Trophoblast cell (in vitro differentiated cells and primary cell): ENCODE data around the gene SCN2A.

Source experiments
- DNase-seq, 2 donors: peaks; one replicate each; pipeline ENCODE4 v3.0.0-alpha.2; 2016
- H2AFZ ChIP-seq: 2 replicates; pipeline ENCODE4 v1.6.1; 2013; ENCODE audit warnings: low read length, moderate library complexity, mild to moderate bottlenecking; ENCODE audit not compliant: insufficient read depth, poor library complexity
- H2AK5ac ChIP-seq: 2 replicates; pipeline ENCODE4 v1.6.1; 2013; ENCODE audit warnings: mild to moderate bottlenecking, low read length
- H2BK120ac ChIP-seq: 2 replicates; pipeline ENCODE4 v1.6.1; 2013; ENCODE audit warnings: low read length, mild to moderate bottlenecking, moderate library complexity; ENCODE audit not compliant: insufficient read depth, poor library complexity
- H2BK12ac ChIP-seq: 2 replicates; pipeline ENCODE4 v1.6.1; 2013; ENCODE audit warnings: mild to moderate bottlenecking, low read length, moderate library complexity
- H2BK5ac ChIP-seq: 2 replicates; pipeline ENCODE4 v1.6.1; 2013; ENCODE audit warnings: low read length, low read depth, moderate library complexity, mild to moderate bottlenecking; ENCODE audit not compliant: poor library complexity
- H3K14ac ChIP-seq: 2 replicates; pipeline ENCODE4 v1.6.1; 2013; ENCODE audit warnings: mild to moderate bottlenecking, low read length
- H3K18ac ChIP-seq: 2 replicates; pipeline ENCODE4 v1.6.1; 2013; ENCODE audit warnings: mild to moderate bottlenecking, low read length
- H3K23ac ChIP-seq: 2 replicates; pipeline ENCODE4 v1.6.1; 2013; ENCODE audit warnings: low read length
- H3K27ac ChIP-seq: 2 replicates; pipeline ENCODE4 v1.5.1; 2013; ENCODE audit warnings: low read depth, mild to moderate bottlenecking, inconsistent platforms, low read length, moderate library complexity
- H3K27me3 ChIP-seq: 2 replicates; pipeline ENCODE4 v1.6.1; 2013; ENCODE audit warnings: inconsistent platforms, mild to moderate bottlenecking, low read length, moderate library complexity; ENCODE audit not compliant: insufficient read depth
- H3K36me3 ChIP-seq, 2 experiments: 1 replicate in 1 of 2; 2 replicates in 1 of 2; pipeline ENCODE4 v1.6.1; 2013; ENCODE audit warnings: low read length in 2 of 2, mild to moderate bottlenecking in 2 of 2, moderate library complexity in 1 of 2; ENCODE audit not compliant: insufficient read depth in 2 of 2, control insufficient read depth in 1 of 2
- H3K4ac ChIP-seq: 2 replicates; pipeline ENCODE4 v1.6.1; 2013; ENCODE audit warnings: low read depth, mild to moderate bottlenecking, low read length, moderate library complexity
- H3K4me1 ChIP-seq, 2 experiments: 1 replicate in 1 of 2; 2 replicates in 1 of 2; pipeline ENCODE4 v1.6.1; 2013; ENCODE audit warnings: low read length in 2 of 2, mild to moderate bottlenecking in 2 of 2, moderate library complexity in 1 of 2; ENCODE audit not compliant: insufficient read depth in 2 of 2, control insufficient read depth in 1 of 2
- H3K4me2 ChIP-seq: 2 replicates; pipeline ENCODE4 v1.6.1; 2013; ENCODE audit warnings: inconsistent platforms, mild to moderate bottlenecking, low read length, moderate library complexity
- H3K4me3 ChIP-seq: 2 replicates; pipeline ENCODE4 v1.5.1; 2013; ENCODE audit warnings: mild to moderate bottlenecking, low read depth, low read length, inconsistent platforms
- H3K79me1 ChIP-seq: one replicate; pipeline ENCODE4 v1.6.1; 2013; ENCODE audit warnings: low read length
- H3K79me2 ChIP-seq: 2 replicates; pipeline ENCODE4 v1.6.1; 2013; ENCODE audit warnings: low read length, mild to moderate bottlenecking; ENCODE audit not compliant: control insufficient read depth, insufficient read depth, poor library complexity
- H3K9ac ChIP-seq: 2 replicates; pipeline ENCODE4 v1.6.1; 2013; ENCODE audit warnings: mild to moderate bottlenecking, low read length
- H3K9me3 ChIP-seq: 2 replicates; pipeline ENCODE4 v1.6.1; 2013; ENCODE audit warnings: low read depth, mild to moderate bottlenecking, control low read depth, inconsistent platforms, low read length; ENCODE audit not compliant: insufficient read depth
- H4K12ac ChIP-seq: 2 replicates; pipeline ENCODE4 v1.6.1; 2013; ENCODE audit warnings: low read depth, mild to moderate bottlenecking, low read length, moderate library complexity
- H4K8ac ChIP-seq: 2 replicates; pipeline ENCODE4 v1.6.1; 2013; ENCODE audit warnings: low read depth, mild to moderate bottlenecking, low read length, moderate library complexity
- H4K91ac ChIP-seq: one replicate; pipeline ENCODE4 v1.6.1; 2013; ENCODE audit warnings: low read depth, mild to moderate bottlenecking, low read length, moderate library complexity
- WGBS: extraction: QIAGEN DNeasy Blood & Tissue Kit; methylation state at CpG from one replicate; pipeline ENCODE4 v1.1.7; 2013; ENCODE audit warnings: missing lambda C conversion rate; ENCODE audit not compliant: insufficient read length, insufficient coverage; ENCODE audit errors: extremely low coverage; 5-methylcytosine and 5-hydroxymethylcytosine counted together

SCN2A gene

GRCh38 chr2:165361514-165361913 is 122.3 kb downstream of the SCN2A start:
- Histone ChIP-seq H3K9ac (no peak overlapping the region), H3K4me1 (peaks cover 0 to 1% of the 10 kb centered on the region in 2 experiments), H3K4me2 (no peak overlapping the region), H3K79me2 (no peaks in the 10 kb centered on the region), H3K14ac (no peak overlapping the region), H3K4ac (no peak overlapping the region), H4K12ac (no peak overlapping the region), H3K36me3 (no peaks in the 10 kb centered on the region), H2AK5ac (no peak overlapping the region), H3K18ac (no peak overlapping the region), H4K91ac (no peak overlapping the region), H3K23ac (no peak overlapping the region), H2AFZ (no peak overlapping the region), H3K27me3 (no peaks in the 10 kb centered on the region), H3K79me1 (no peaks in the 10 kb centered on the region), H2BK5ac (no peak overlapping the region), H3K27ac (no peak overlapping the region), H3K4me3 (no peak overlapping the region), H2BK120ac (no peak overlapping the region), H4K8ac (no peak overlapping the region), H3K9me3 (no peaks in the 10 kb centered on the region), H2BK12ac (no peak overlapping the region)
- no peak for DNase-seq
- no CpG with 5 or more reads among the region's 4 CpGs for WGBS

- no peaks in the 10 kb centered on the region for H3K79me2 ChIP-seq
- no peak overlapping the region for H4K12ac ChIP-seq
- H3K18ac ChIP-seq: no peak overlapping the region
- no peaks in the 10 kb centered on the region for H3K79me1 ChIP-seq
- no peak overlapping the region for H3K4me3 ChIP-seq
- no peak overlapping the region for H2AK5ac ChIP-seq
- no peak overlapping the region for H2BK12ac ChIP-seq
- no peak overlapping the region for H3K9ac ChIP-seq
- WGBS: no CpG with 5 or more reads among the region's 11 CpGs
- no peaks in the 10 kb centered on the region for H3K9me3 ChIP-seq
- no peak for DNase-seq
- H4K8ac ChIP-seq: no peak overlapping the region
- no peaks in the 10 kb centered on the region for H3K36me3 ChIP-seq
- H3K27ac ChIP-seq: no peak overlapping the region
- no peak overlapping the region for H2BK5ac ChIP-seq
- no peak overlapping the region for H4K91ac ChIP-seq
- H3K14ac ChIP-seq: no peak overlapping the region
- no peak overlapping the region for H2BK120ac ChIP-seq
- H3K27me3 ChIP-seq: no peaks in the 10 kb centered on the region
- no peaks in the 10 kb centered on the region for H3K4me1 ChIP-seq
- H3K4me2 ChIP-seq: no peak overlapping the region
- H3K23ac ChIP-seq: no peak overlapping the region
- no peak overlapping the region for H3K4ac ChIP-seq
- H2AFZ ChIP-seq: no peak overlapping the region
Measured at GRCh38 chr2:165369131-165369897, 130.1 kb downstream of the SCN2A start.

GRCh38 chr2:165369898-165370296 is 130.7 kb downstream of the SCN2A start:
- Histone ChIP-seq H3K36me3 (no peaks in the 10 kb centered on the region), H3K18ac (no peak overlapping the region), H3K23ac (no peak overlapping the region), H4K12ac (no peak overlapping the region), H3K4me3 (no peak overlapping the region), H3K9ac (no peak overlapping the region), H3K27me3 (no peaks in the 10 kb centered on the region), H4K8ac (no peak overlapping the region), H2AFZ (no peak overlapping the region), H3K4me2 (no peak overlapping the region), H2AK5ac (no peak overlapping the region), H3K79me2 (no peaks in the 10 kb centered on the region), H3K79me1 (no peaks in the 10 kb centered on the region), H2BK12ac (no peak overlapping the region), H3K4ac (no peak overlapping the region), H3K9me3 (no peaks in the 10 kb centered on the region), H2BK5ac (no peak overlapping the region), H3K4me1 (no peaks in the 10 kb centered on the region), H3K14ac (no peak overlapping the region), H4K91ac (no peak overlapping the region), H3K27ac (no peak overlapping the region), H2BK120ac (no peak overlapping the region)
- no CpG with 5 or more reads among the region's 2 CpGs for WGBS
- DNase-seq: no peak

GRCh38 chr2:165371356-165371755 is 132.1 kb downstream of the SCN2A start:
- no peak overlapping the region for H2BK5ac ChIP-seq
- no peak overlapping the region for H3K4me3 ChIP-seq
- H3K79me1 ChIP-seq: no peaks in the 10 kb centered on the region
- H2AK5ac ChIP-seq: no peak overlapping the region
- no peak overlapping the region for H4K12ac ChIP-seq
- H3K27me3 ChIP-seq: no peaks in the 10 kb centered on the region
- no peak overlapping the region for H3K4me2 ChIP-seq
- H3K9ac ChIP-seq: peak overlapping the region; percentile 9
- no peaks in the 10 kb centered on the region for H3K36me3 ChIP-seq
- H3K18ac ChIP-seq: no peak overlapping the region
- no peak overlapping the region for H4K91ac ChIP-seq
- H2BK120ac ChIP-seq: no peak overlapping the region
- WGBS: no CpG with 5 or more reads among the region's 6 CpGs
- no peak for DNase-seq
- H3K14ac ChIP-seq: no peak overlapping the region
- H3K79me2 ChIP-seq: no peaks in the 10 kb centered on the region
- H2AFZ ChIP-seq: no peak overlapping the region
- H3K27ac ChIP-seq: no peak overlapping the region
- no peak overlapping the region for H3K4ac ChIP-seq
- H3K9me3 ChIP-seq: no peaks in the 10 kb centered on the region
- no peak overlapping the region for H3K23ac ChIP-seq
- no peaks in the 10 kb centered on the region for H3K4me1 ChIP-seq
- no peak overlapping the region for H4K8ac ChIP-seq
- H2BK12ac ChIP-seq: no peak overlapping the region
